ENCODE data around the gene PLXNB2.

PLXNB2 gene

DNA sequence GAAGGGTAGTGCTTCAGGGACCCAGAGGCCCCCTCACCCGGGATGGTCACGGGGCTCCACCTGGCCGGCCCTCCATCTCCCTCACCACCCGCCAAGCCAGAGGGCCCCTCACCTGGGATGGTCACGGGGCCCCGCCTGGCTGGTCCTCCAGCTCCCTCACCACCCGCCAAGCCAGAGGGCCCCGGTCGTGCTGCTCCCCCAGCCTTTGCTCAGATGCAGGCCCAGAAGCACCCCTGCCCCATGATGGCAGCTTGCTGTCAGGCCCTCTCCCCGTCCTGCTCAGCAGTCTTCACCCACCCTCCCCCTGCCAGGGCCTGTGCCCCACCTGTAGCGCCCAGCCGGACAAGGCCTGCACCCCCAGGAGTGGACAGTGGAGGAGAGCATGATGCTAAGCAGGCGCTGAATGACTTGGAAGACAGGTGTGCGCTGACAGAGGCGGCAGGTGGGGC, 12.1 kb upstream of the PLXNB2 start:
- ChIA-PET POLR2A (interaction anchor here (1.0 to 1.2 kb wide), 2 partner anchors 12 to 188 kb away, joined by 3 to 6 read pairs; partner anchors contain the start of genes LMF2, NCAPH2 and PLXNB2), CTCF (interaction anchor here (0.9 to 1.3 kb wide), 2 partner anchors 43 to 47 kb away, joined by 3 read pairs; no protein-coding TSS in a partner anchor)
- no peak for DNase-seq (ENCODE audit: extremely low spot score)
- no peak for TF ChIP-seq SUZ12 (IDR thresholded peaks at IDR 0.05)
- TF ChIP-seq L3MBTL2 (conservative IDR thresholded peaks at IDR 0.05): no peak
- no peak for TF ChIP-seq SP1 (IDR thresholded peaks at IDR 0.05)
- no peak for TF ChIP-seq TARDBP (IDR thresholded peaks at IDR 0.05)
- no peak for TF ChIP-seq ELF4 (IDR thresholded peaks at IDR 0.05)
- TF ChIP-seq CTBP1 (IDR thresholded peaks at IDR 0.05; ENCODE audit: borderline replicate concordance): no peak
- no peak for TF ChIP-seq ARNT (IDR thresholded peaks at IDR 0.05)
- no peak for TF ChIP-seq BHLHE40 (IDR thresholded peaks at IDR 0.05; ENCODE audit: borderline replicate concordance)
- TF ChIP-seq, protein P1, sequence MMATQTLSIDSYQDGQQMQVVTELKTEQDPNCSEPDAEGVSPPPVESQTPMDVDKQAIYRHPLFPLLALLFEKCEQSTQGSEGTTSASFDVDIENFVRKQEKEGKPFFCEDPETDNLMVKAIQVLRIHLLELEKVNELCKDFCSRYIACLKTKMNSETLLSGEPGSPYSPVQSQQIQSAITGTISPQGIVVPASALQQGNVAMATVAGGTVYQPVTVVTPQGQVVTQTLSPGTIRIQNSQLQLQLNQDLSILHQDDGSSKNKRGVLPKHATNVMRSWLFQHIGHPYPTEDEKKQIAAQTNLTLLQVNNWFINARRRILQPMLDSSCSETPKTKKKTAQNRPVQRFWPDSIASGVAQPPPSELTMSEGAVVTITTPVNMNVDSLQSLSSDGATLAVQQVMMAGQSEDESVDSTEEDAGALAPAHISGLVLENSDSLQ (IDR thresholded peaks at IDR 0.05): no peak
- no peak for TF ChIP-seq FOXK2 (IDR thresholded peaks at IDR 0.05)
- no peak for TF ChIP-seq FOXM1 (IDR thresholded peaks at IDR 0.05; ENCODE audit: borderline replicate concordance)
- no peak for TF ChIP-seq NFRKB (IDR thresholded peaks at IDR 0.05)
- no peak for TF ChIP-seq HDGF (IDR thresholded peaks at IDR 0.05; ENCODE audit: borderline replicate concordance)
- no peak for TF ChIP-seq FOXA1 (IDR thresholded peaks at IDR 0.05)
- no peak for TF ChIP-seq ZNF384 (IDR thresholded peaks at IDR 0.05)

- no peak for TF ChIP-seq SP1 (IDR thresholded peaks at IDR 0.05)
- DNase-seq (ENCODE audit: extremely low spot score): no peak
- ChIA-PET POLR2A (no interaction called here), CTCF (interaction anchor here (1.3 kb wide), 1 partner anchor 46 kb away, joined by 3 read pairs; no protein-coding TSS in a partner anchor)
These were observed 11.4 kb upstream of the PLXNB2 start for GRCh38 chr22:50318698-50319411.

DNA sequence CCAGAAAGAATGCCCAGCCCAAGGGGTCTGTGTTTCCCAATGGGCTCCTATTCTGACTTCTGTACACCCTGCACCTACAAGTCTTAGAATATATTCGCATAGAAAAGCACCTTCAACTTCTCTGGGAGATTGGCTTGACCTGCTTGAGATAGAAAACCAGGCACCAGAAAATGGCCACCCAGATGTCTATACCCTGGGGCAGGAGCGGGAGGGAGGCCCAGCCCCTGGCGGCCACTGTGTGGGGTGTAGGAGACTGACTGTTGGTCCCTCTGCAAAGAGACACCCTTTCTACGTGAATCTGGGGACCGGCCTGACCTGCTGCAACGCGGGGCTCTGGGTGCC, 10.9 kb upstream of the PLXNB2 start:
- ChIA-PET POLR2A (no interaction called here), CTCF (no interaction called here)
- TF ChIP-seq FOXA1 (IDR thresholded peaks at IDR 0.05): no peak
- no peak for TF ChIP-seq HDGF (IDR thresholded peaks at IDR 0.05; ENCODE audit: borderline replicate concordance)
- no peak for TF ChIP-seq NFRKB (IDR thresholded peaks at IDR 0.05)
- no peak for TF ChIP-seq SUZ12 (IDR thresholded peaks at IDR 0.05)
- TF ChIP-seq ZNF384 (IDR thresholded peaks at IDR 0.05): no peak
- TF ChIP-seq FOXM1 (IDR thresholded peaks at IDR 0.05; ENCODE audit: borderline replicate concordance): no peak
- no peak for TF ChIP-seq ELF4 (IDR thresholded peaks at IDR 0.05)
- no peak for DNase-seq (ENCODE audit: extremely low spot score)

DNA sequence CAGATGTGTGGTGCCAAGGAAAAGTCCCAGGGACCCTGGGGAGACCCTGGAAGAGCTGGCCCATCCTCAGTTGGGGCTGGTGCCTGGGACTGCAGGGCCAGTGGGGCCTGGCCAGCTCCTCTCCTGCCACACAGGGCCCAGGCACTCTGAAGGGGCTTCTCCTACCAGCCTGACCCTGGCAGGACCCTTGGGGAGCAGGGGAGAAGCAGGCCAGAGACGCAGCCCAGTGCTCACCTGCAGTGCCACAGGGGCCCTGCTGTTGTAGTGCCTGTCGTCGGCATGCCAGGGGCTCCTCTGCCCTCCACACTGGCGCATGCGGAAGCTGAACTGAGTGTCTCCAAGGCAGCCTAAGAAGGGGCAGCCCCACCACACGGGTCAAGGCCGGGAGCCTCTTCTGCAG, 10.2 kb upstream of the PLXNB2 start:
- ChIA-PET CTCF (no interaction called here), POLR2A (interaction anchor here (1.0 to 1.1 kb wide), 2 partner anchors 9 to 10 kb away, joined by 3 to 4 read pairs; partner anchors contain the start of genes DENND6B and PLXNB2)
- no peak for DNase-seq (ENCODE audit: extremely low spot score)
- TF ChIP-seq TARDBP (IDR thresholded peaks at IDR 0.05) (no peak), NFRKB (IDR thresholded peaks at IDR 0.05) (no peak), CTBP1 (IDR thresholded peaks at IDR 0.05; ENCODE audit: borderline replicate concordance) (no peak), FOXM1 (IDR thresholded peaks at IDR 0.05; ENCODE audit: borderline replicate concordance) (no peak), ELF4 (IDR thresholded peaks at IDR 0.05) (no peak), HDGF (IDR thresholded peaks at IDR 0.05; ENCODE audit: borderline replicate concordance) (no peak)

GRCh38 chr22:50317178-50317577, 9.7 kb upstream of the PLXNB2 start:
- ChIA-PET CTCF (no interaction called here), POLR2A (interaction anchor here (1.0 to 1.1 kb wide), 2 partner anchors 9 to 10 kb away, joined by 3 to 4 read pairs; partner anchors contain the start of genes DENND6B and PLXNB2)
- TF ChIP-seq ARNT (IDR thresholded peaks at IDR 0.05): no peak
- no peak for TF ChIP-seq SUZ12 (IDR thresholded peaks at IDR 0.05)
- TF ChIP-seq LEF1 (IDR thresholded peaks at IDR 0.05; ENCODE audit: borderline replicate concordance): no peak
- no peak for TF ChIP-seq TARDBP (IDR thresholded peaks at IDR 0.05)
- TF ChIP-seq FOXK2 (IDR thresholded peaks at IDR 0.05): no peak
- no peak for TF ChIP-seq ZNF384 (IDR thresholded peaks at IDR 0.05)
- no peak for TF ChIP-seq CTBP1 (IDR thresholded peaks at IDR 0.05; ENCODE audit: borderline replicate concordance)
- TF ChIP-seq SP1 (IDR thresholded peaks at IDR 0.05): no peak
- TF ChIP-seq, protein P1 (IDR thresholded peaks at IDR 0.05): no peak
- no peak for TF ChIP-seq L3MBTL2 (conservative IDR thresholded peaks at IDR 0.05)
- no peak for DNase-seq (ENCODE audit: extremely low spot score)

- no peak for DNase-seq (ENCODE audit: extremely low spot score)
- ChIA-PET CTCF (no interaction called here), POLR2A (interaction anchor here (1.0 to 1.1 kb wide), 2 partner anchors 9 to 10 kb away, joined by 3 to 4 read pairs; partner anchors contain the start of genes DENND6B and PLXNB2)
- TF ChIP-seq SP1 (IDR thresholded peaks at IDR 0.05) (no peak), ARNT (IDR thresholded peaks at IDR 0.05) (no peak), TARDBP (IDR thresholded peaks at IDR 0.05) (no peak), L3MBTL2 (conservative IDR thresholded peaks at IDR 0.05) (no peak), CTBP1 (IDR thresholded peaks at IDR 0.05; ENCODE audit: borderline replicate concordance) (no peak), ZNF384 (IDR thresholded peaks at IDR 0.05) (no peak), HDGF (IDR thresholded peaks at IDR 0.05; ENCODE audit: borderline replicate concordance) (no peak), FOXM1 (IDR thresholded peaks at IDR 0.05; ENCODE audit: borderline replicate concordance) (no peak), NFRKB (IDR thresholded peaks at IDR 0.05) (no peak), SUZ12 (IDR thresholded peaks at IDR 0.05) (no peak), FOXK2 (IDR thresholded peaks at IDR 0.05) (no peak), FOXA1 (IDR thresholded peaks at IDR 0.05) (no peak), ELF4 (IDR thresholded peaks at IDR 0.05) (no peak), LEF1 (IDR thresholded peaks at IDR 0.05; ENCODE audit: borderline replicate concordance) (no peak), BHLHE40 (IDR thresholded peaks at IDR 0.05; ENCODE audit: borderline replicate concordance) (no peak)
- TF ChIP-seq, protein P1 (IDR thresholded peaks at IDR 0.05): no peak
These were observed 8.9 kb upstream of the PLXNB2 start for GRCh38 chr22:50316114-50317065.
